Heart left ventricle (tissue), 13 donors: Measurements from ENCODE around the gene NCAPH2.

Source experiments
- CTCF ChIP-seq, 12 donors: fragments of 200-600 bp; sonication (generic) in 4 of 12; IDR thresholded peaks; one replicate each; pipeline versions ENCODE4 v1.5.0 to v1.8.0; 2018 to 2022; ENCODE audit warnings: antibody characterized with exemption in 12 of 12, mild to moderate bottlenecking in 5 of 12
- POLR2A ChIP-seq, 2 donors: fragments of 450-650 bp; IDR thresholded peaks; one replicate each; pipeline ENCODE4 v1.6.1; 2017; ENCODE audit warnings: antibody characterized with exemption in 2 of 2, mild to moderate bottlenecking in 2 of 2, moderate library complexity in 2 of 2
- donor health status: ischemic (EF 13 %, LVEDD 7.1; RV severe dilation, severe dysfunction).
- donor health status: DM: no; HTN: yes; CAD: no.
- donor health status: DM: no; HTN: no; CAD: no.
- donor health status: ischemic (EF 25% LVEDD 6.9; RV normal size, moderate dysfunction).
- donor health status: ischemic (EF 25% LVEDD 5.7; RV mildly dilated, moderate dysfunction).
- donor health status: ischemic (EF 35%, LVEDD 5.7; RV mildly dilated, moderate dysfunction).
- donor health status: nonischemic (EF 11% LVEDD 7.7; RV severe dilation, severe dysfunction).
- donor health status: DM: yes; HTN: yes; CAD: no.
- donor health status: PGD.
- donor health status: ischemic (EF 29% LVEDD 5.4; RV normal size, mild dysfunction).
- donor health status: nonischemic (EF 23%, LVEDD 6.1; RV moderate dilation, normal function).

DNA sequence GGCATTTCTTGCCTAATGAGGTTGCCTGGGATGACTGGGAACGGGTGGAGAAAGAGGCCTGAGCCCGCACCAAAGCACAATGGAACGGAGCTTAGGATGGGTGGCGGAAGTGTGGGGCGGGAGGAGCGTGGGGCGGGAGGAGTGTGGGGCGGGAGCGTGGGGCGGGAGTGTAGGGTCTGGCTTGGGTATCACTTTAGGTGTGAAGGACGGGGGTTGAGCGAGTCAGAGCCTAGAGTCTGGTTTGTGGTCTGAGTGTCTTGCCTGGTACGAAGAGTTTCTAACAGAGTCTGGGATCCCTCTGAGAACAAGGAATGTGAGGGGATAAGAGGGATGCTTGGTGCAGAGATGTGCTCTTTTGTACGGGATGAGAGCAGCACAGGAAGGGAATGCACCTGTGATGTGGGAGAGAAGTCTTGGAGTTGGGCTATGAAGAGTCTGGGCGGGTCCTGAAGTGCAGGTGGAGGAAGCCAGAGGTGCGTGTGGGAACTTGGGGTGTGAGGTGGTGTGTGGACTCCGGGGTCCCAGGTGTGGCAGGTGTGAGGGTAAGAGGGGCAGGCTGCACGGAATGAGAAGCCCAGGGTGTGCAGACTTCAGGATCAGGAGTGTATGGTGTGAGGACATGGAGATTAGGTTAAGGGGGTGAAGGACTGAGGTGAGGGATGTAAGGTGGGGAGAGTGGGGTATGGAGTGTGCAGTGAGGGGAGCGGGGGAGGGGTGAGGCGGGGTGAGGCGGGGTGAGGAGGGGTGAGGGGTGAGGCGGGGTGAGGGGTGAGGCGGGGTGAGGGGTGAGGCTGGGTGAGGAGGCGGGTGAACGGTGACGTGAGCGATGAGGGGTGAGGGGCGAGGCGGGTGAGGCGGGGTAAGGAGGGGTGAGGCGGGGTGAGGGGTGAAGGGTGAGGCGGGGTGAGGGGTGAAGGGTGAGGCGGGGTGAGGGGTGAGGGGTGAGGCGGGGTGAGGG lies 53.7 kb downstream of the NCAPH2 start:
- TF ChIP-seq POLR2A (IDR thresholded peaks at IDR 0.05) (no peak), CTCF (IDR thresholded peaks at IDR 0.05) (no peak)
